HL-60 (cell line): ENCODE data around the gene CFAP65.

Experiments
- DNase-seq, 2 experiments: peaks; one replicate each; pipeline ENCODE4 v3.0.0-alpha.2; 2010 to 2020; ENCODE audit warnings: low read depth in 1 of 2, low spot score in 1 of 2
- H3K27ac ChIP-seq: fragments of 250-450 bp; sonication (Bioruptor Pico); replicated peaks from 2 replicates; pipeline ENCODE4 v1.5.1; 2020; ENCODE audit warnings: mild to moderate bottlenecking, moderate library complexity
- H3K27me3 ChIP-seq: fragments of 250-450 bp; sonication (Bioruptor Pico); 2 replicates; pipeline ENCODE4 v1.5.1; 2021; ENCODE audit warnings: mild to moderate bottlenecking, moderate library complexity; ENCODE audit not compliant: insufficient read depth, poor library complexity, severe bottlenecking
- H3K4me3 ChIP-seq: replicated peaks from 2 replicates; pipeline ENCODE4 v1.5.1; 2011; ENCODE audit warnings: mild to moderate bottlenecking, control low read depth, low read length; ENCODE audit not compliant: insufficient read depth
- CTCF ChIP-seq: IDR thresholded peaks from one replicate; pipeline ENCODE4 v1.5.1; 2011; ENCODE audit warnings: low read length, control low read depth, inconsistent platforms; ENCODE audit not compliant: insufficient read depth
- GABPA ChIP-seq: IDR thresholded peaks from 2 replicates; pipeline ENCODE4 v1.6.1; 2012; ENCODE audit warnings: low read depth
- POLR2AphosphoS5 ChIP-seq: IDR thresholded peaks from 2 replicates; pipeline ENCODE4 v1.6.1; 2012; ENCODE audit warnings: low read depth
- REST ChIP-seq: IDR thresholded peaks from 2 replicates; pipeline ENCODE4 v1.6.1; 2012; ENCODE audit warnings: low read depth; ENCODE audit not compliant: insufficient replicate concordance
- SPI1 ChIP-seq: IDR thresholded peaks from 2 replicates; pipeline ENCODE4 v1.6.1; 2012; ENCODE audit warnings: low read depth, mild to moderate bottlenecking, borderline replicate concordance

Gene CFAP65

GRCh38 chr2:219079417-219079816 is 38.1 kb upstream of the CFAP65 start:
- Histone ChIP-seq H3K27ac (no peak overlapping the region), H3K4me3 (no peak overlapping the region), H3K27me3 (no peaks in the 10 kb centered on the region)
- DNase-seq, result no peak
- TF ChIP-seq POLR2AphosphoS5, result no peak
- no peak for TF ChIP-seq REST
- no peak for TF ChIP-seq CTCF
- no peak for TF ChIP-seq GABPA
- TF ChIP-seq SPI1, result no peak

- no peak for DNase-seq
- Histone ChIP-seq H3K4me3 (no peak overlapping the region), H3K27ac (no peak overlapping the region), H3K27me3 (no peaks in the 10 kb centered on the region)
- no peak for TF ChIP-seq GABPA
- TF ChIP-seq REST, result no peak
- no peak for TF ChIP-seq POLR2AphosphoS5
- no peak for TF ChIP-seq CTCF
- TF ChIP-seq SPI1, result no peak
Observed at GRCh38 chr2:219078951-219079350, 37.6 kb upstream of the CFAP65 start.

DNA sequence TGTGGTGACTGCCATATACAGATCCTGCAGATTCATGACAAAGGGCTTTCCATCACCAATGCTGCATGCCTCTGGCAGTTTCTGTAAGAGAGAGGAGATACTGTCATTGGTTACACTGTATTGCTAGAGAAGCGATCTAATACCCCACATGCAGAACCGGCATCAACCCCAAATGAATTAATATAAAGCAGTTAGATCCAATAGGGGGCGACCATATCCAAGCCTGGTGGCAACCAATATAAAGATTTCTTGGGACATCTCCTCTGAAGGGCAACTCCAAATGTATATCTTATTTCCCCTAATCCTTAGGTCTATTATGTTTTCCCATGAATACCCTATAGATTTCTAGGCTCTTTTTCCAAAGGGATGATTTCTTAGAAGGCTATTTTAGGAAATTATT is 36.8 kb upstream of the CFAP65 start:
- Histone ChIP-seq H3K27ac (no peak overlapping the region), H3K4me3 (no peak overlapping the region), H3K27me3 (no peaks in the 10 kb centered on the region)
- no peak for TF ChIP-seq POLR2AphosphoS5
- no peak for TF ChIP-seq CTCF
- no peak for TF ChIP-seq GABPA
- no peak for TF ChIP-seq REST
- no peak for TF ChIP-seq SPI1
- DNase-seq, result no peak
